GM21360 (cell line): ENCODE results near the gene PIAS1.
"Not testable (repeated sequence)": the region's sequence is repeated elsewhere in the genome, so short reads cannot be mapped to it uniquely, and the experiment has no call there.

ENCODE experiments used
- ATAC-seq: cut with Tn5 transposase; IDR thresholded peaks from one replicate; pipeline ENCODE4 v1.9.1; 2021; ENCODE audit warnings: mild to moderate bottlenecking, moderate library complexity; ENCODE audit not compliant: unreplicated experiment

PIAS1 gene

DNA sequence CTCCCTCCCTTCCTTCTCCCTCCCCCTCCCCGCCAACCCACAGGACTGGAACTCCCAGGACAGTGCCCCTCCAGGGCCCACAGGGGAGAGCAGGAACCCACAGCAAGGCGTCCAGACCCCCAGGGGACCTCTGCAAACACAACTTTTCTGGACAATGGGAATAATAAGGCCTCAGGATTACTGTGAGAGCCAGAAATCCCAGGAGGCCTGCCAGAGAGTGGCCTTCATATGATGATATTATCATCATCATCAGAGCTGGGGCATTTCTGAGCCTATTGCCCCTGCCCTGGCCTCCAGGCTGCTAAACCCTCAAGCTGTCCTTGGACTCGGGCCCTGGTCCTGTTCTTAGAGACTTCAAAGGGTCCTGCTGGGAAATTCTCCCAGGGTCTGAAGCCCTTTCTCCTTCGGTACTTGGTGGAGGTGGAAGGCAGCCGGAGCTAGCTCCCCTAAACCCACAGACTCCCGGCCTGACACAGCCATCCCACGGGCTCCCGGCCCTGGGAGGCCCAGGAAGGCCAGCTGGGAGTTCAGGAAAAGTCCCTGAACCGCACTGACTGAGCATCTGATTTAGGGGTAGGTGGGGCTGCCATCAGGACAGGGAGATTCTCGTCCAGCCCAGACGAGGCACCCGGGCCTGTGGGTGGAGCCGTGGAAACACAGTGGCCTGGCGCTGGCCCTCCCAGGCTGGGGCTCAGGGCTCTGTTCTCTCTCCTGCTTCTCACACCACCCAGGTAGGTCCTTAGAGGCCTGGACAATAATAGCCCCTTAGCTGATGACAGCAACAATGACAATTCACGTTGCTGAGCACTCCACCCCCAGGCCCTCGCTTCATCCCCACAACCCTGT is 146.1 kb downstream of the PIAS1 start:
- no peak for ATAC-seq

DNA sequence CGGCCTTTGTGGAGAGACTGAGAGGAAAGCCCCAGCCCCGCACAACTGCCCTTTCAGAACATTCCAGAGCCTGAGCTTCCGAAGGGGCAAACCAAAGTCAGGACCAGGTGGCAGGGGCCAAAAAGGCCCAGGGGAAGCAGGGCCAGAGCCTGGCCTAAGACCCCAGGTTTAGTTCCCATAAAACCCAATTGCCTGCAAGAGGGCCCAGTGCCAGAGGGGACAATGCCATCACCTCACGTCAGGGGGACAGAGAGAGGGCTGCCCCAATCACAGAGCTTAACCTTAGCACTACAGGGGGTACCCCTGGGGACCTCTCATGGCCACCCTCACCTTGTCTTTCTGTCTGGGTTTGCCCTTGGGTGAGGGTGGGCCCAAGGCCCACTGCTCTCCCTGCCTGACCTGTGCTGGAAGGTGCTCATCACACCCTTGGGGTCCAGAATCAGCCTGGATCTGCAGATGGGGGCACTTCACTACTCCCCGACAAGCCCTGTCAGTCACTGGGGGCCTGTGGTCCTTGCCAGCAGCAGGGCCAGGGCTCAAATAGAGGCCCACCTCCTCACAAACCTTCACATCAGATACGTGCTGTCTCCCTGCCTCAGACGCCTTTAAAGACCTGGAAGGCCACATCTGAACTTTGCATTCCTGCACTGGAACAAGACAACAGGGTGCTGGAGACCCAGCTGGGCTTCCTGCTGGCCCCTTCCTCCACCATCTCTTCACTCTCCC is 147.2 kb downstream of the PIAS1 start:
- ATAC-seq, result no peak

DNA sequence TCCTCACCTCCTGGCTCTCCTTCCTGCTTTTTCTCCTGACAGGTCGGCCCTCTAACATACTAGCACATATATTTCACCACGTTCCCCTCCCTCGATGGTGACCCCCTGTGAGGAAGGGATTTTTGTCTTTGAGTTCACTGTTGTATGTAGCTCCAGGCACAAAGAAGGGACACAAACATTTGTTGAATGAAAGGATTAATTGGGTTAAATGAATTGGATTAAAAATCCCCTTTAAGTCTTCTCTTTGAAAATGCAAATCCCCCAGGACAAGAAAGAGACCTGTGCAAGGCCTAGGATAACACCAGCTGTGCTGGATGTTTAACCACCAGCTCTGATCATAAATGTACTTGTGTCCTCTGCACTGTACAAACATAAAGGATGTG is 147.8 kb downstream of the PIAS1 start:
- ATAC-seq, result no peak

DNA sequence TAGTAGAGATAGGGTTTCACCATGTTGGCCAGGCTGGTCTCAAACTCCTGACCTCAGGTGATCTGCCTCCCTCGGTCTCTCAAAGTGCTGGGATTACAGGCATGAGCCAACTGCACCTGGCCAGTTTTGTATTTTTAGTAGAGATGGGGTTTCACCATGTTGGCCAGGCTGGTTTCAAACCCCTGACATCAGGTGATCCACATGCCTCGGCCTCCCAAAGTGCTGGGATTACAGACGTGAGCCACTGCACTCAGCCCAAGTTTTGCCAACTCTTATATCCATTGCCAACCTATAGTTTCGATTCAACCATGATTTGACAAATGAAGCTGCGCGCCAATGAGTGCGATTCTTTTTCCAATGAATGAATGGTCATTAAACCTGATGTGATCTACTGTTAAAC is 148.9 kb downstream of the PIAS1 start:
- ATAC-seq, result not testable (repeated sequence)

DNA sequence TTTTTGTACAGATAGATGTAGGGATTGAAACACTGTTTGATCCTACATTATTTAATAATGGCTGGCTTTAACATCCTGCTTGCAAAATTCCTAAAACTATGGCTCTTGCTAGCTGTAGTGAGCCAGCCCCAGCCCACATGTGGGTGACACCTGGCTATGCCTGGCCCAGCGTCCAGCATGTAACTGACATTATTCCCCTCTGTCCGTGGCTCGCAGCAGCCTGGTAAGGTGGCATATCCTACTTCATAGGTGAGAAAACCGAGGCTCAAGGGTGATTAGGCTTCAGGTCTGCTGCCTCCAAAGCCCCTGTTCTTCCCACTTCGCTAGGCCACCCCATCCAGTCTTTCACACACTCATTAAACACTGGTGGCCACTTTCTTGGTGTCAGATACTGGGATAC is 149.4 kb downstream of the PIAS1 start:
- ATAC-seq, result no peak

DNA sequence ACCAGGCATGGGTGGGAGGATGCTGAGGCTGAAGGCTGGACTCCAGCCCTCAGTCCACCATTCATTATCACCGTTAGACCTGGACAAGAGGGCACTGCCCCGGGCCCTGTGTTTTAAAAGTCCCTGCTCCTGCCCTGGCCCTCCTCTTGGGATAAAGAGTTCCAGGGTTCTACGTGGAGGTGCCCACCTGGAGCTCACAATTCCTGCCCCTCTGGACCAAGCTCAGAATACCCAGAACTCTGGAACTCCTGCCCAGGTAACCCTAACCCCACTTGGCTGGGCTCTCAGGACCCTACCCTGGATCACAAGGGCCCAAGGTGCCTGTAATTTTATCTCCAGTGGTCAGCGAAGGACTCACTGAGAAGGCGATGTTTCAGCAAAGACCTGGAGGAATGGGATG is 149.8 kb downstream of the PIAS1 start:
- no peak for ATAC-seq

DNA sequence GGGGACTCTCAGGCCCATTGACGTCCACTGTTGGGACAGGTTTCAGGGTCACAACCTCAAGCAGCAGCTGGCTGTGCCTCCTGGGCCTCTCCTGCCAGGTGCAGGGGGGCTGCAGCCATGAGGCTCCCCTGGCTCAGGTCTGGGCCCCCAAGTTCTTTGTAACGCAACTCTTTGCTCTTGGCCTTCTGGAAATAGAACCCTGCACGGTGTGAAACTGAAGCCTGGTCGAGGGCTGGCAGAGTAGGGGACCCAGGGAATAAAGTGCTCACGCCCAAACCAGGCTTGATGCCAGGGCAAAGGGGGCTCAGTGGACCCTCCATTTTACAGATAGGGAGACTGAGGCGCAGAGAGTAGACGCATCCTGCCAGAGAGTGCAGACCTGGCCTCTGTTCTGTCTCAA is 150.2 kb downstream of the PIAS1 start:
- no peak for ATAC-seq

DNA sequence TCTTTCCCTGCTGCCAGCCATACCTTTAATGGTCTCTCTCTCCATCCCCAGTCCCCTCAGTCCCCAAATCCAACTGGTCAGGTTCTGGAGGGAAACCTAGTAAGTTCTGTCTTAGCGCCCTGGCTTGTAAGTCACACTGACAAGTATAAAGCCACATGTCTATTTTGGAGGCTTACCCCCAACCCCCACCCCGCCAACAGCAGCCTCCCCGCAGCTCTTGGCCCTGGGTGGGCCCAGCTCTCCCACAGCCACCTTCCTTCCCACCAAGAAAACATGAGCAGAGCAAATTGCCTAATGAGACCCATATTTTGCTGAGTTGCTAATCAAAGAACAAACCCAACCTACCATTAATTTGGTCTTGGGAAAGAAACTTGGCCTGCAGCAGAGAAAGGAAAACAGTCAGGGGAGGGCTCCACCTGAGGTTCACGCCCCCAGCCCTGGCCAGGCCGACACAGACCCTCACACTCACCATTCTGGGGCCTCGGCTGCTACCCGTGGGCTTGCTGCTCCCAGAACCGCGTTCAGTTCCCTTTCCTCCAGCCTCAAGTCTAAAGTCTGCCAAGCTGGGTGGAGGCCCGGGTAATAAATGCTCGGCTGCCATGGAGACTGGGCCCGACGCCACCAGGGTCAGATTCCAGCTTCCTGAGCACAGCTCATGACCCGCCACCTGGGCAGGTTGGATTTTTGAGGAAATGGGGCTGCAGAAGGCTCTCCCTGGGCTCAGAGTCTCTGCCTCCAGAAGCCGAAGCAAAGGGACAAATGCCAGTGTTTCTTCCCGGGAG is 150.9 kb downstream of the PIAS1 start, which contains the start of gene CALML4:
TSS of gene CALML4 (minus strand) at position 557 of the 782 bp plus-strand sequence. CDS start at position 472, 85 bp downstream.
- no peak for ATAC-seq

DNA sequence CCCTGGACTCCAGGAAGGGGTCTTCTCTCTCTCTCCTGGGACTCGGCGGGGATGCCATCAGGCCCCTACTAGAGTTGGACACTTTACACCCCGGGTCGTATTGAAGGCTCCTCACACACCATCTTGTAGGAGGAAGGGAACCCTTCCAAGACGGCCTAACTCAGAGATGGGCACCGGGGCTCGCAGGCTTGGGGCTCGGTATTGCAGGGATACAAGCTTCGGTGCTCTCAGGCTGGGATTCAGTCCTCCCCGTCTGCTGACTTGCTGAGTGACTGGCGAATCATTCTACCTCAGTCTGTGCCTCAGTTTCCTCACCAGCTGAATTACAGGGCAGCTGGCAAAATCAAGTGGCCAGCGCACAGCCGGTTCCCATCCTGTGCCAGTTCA is 151.4 kb downstream of the PIAS1 start:
- ATAC-seq, result no peak

DNA sequence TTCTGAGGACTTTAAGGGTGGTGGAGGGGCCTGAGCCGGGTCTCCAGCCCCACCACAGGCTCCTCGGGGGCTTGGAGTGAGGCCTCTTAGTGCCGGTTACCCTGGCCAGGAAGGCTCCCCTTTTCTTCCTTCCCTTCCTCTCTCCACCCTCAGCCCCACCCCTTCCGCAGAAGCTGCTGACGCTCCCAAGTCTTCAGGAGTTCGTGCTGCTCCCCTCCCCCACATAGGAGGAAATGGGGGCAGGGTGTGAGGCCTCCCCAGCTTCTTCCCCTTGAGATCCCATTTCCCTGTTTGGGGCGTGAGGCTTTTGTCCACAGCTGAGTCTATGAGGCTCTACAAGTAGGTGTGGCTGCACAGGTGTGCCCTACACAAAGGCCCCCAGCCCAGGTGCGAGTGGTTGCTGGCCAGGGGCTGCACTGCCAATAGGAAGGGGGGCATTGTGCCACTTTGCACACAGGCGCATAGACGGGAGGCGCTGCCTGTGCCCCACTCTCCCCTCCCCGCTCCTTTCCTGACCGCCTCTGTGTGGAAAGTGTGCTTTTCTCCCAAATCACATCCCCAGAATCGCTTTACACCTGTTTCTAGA is 151.9 kb downstream of the PIAS1 start:
- ATAC-seq, result no peak

DNA sequence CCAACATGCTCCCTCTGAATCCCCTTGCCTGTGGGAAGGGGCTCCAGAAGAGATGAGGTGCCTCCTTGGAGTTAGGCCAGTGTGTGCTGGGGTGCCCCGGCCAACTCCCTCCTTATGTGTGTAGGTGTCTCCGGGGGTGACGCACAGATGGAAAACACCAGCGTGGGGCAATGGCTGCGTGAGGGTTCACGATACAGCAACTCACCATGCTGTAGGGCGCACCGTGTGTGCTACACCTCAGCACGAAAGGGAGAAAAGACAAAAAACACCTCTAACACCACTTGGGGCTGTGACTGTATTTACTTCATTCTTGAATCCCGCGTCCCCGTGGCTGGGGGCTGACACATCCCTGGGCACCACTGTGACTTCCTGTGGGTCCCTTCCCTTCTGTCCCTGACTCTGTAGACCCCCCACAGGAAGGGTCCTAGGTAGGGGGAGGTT is 152.6 kb downstream of the PIAS1 start:
- ATAC-seq, result no peak

DNA sequence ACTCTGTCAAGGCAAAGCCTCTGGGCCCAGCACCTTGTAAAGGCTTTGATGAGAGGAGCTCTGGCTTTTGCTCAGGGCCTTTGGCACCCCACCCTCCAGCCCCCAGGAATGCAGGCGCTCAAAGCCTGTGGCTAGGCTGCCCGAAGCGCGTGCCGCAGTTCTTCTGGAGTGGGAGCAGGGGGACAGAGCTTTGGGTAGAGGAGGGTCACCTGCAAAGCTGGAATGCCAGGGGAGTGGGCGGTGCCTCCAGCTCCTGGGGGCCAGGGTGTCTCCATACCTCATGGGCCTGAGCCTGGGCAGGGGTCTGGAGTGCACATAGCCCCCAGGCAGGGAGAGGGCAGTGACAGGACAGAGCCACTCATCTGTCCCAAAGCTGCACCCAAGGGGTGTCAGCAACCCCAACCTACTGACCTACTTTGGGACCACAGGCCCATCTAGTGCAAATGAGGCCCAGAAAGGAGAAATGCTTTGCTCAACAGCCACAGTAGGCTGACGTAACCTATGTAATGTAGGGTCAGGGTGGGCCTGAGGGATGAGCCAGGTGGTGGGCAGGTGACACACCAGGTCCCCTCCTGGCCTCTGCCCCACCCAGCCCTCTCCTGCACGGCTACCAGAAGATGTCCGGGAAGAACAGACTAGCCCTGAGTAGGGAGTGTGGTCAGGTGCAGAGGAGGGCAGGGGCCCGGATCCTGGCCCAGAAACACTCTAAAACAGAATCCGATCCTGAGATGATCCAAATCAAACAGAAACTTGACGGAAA is 153.2 kb downstream of the PIAS1 start:
- ATAC-seq, result no peak

DNA sequence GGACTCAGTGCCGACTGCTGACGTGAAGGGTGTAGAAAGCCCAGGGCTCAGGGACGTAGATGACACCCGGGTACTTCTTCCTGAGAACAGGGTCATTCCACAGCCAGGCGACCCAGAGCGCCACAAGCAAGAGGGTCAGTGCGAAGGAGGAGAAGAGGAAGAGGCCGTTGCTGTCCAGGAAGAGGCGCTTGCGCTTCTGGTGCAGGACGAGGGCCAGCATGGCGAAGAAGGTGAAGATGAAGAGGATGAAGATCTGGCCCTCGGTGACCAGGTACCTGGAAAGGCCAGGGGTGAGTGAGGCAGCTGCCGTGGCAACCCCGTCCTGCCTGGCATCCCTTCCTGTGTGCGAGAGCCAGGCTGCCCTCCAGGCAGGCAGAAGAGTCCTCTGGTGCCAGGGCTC is 154.0 kb downstream of the PIAS1 start:
- ATAC-seq, result no peak

DNA sequence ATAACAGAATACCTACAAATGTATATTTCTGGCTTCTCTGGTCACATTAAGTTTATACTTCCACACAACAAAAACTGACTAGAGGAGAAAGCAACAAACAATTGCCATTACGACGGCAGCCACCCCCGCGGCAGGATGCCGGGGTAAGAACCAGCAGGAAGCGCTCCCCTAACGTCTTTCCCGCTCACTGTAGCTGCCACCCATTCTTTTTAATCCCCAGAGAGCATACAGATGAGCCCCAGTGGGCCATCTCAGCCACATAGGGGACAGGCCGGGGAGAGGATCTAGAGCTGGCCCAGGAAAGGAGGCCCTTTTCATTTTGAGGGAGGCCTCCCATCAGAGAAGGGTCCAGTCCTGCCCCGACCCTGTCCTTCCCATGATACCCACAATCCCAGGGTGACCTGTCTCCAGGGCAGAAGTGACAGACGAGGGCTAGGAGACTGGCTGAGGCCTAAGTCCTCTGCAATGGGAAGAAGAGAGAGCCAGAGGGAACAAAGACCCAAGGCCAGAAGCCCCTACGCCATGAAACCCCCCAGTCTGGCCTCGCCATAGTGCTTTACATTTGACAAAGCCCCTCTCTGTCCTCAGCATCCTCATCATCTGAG is 154.6 kb downstream of the PIAS1 start:
- ATAC-seq, result no peak

DNA sequence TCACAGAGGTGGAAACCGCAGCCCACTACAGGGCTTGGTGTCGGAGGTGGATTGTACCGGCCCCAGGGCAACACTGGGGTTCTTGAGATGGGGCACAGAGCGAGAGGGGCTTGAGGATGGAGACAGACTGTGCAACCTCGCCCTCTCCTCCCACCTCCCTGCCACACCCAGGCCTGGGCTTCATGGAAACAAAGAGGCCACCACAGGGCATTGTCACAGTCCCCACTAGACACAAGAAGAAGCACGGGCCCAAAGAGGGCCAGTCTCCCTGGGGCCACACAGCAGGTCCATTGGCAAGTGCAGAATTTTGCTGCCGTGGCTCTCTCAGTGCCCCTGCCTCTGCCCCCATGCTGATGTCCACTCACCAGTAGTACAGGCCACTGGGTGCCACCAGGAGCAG is 155.2 kb downstream of the PIAS1 start:
- ATAC-seq, result no peak

DNA sequence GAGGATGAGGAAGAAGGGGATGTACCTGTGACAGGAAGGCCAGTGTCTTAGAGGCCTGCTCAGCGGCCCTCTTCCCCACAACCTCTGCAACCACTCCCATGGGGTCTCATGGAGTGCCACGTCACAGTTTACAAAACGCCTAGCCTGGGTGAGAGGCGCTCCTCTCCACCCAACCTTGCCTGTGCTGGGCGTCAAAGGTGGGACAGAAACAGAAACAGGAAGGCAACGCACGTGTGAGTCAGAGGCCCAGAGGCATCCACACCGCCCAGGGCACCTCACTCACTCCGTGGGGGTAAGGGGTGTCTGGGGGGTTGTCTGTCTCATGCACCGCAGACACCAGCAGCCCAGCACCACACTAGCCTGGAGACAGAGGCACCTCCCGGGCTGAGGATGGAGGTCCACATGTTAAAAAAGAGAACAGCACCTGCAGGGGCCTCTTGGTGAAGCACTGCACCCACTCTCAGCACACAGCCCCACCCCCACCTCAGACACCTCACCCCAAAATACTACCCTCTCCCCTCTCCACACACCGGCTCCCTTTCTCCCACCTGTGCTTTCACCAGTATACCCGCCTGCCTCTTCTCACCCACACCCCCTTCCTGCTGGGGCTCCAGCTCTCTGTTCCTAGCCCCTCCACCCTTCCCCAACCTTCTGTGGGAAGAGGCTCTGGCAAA is 155.8 kb downstream of the PIAS1 start:
- ATAC-seq, result no peak

DNA sequence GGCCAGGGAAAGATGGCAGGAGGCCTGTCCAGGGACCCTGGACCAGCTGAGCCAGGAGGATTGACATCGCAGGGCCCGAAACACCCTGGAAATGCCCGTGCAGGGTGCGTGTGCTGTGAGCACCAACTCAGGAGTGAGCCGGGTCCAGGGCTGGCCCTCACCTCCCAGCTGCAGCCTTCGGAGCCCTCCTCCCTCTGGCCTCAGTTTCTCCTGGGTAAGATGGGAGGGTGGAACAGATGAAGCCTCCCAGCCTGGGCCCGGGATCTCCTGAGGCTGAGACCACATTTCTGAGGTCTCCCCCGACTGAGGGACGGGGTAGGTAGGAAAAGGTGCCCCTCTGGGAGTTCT is 156.3 kb downstream of the PIAS1 start:
- no peak for ATAC-seq

DNA sequence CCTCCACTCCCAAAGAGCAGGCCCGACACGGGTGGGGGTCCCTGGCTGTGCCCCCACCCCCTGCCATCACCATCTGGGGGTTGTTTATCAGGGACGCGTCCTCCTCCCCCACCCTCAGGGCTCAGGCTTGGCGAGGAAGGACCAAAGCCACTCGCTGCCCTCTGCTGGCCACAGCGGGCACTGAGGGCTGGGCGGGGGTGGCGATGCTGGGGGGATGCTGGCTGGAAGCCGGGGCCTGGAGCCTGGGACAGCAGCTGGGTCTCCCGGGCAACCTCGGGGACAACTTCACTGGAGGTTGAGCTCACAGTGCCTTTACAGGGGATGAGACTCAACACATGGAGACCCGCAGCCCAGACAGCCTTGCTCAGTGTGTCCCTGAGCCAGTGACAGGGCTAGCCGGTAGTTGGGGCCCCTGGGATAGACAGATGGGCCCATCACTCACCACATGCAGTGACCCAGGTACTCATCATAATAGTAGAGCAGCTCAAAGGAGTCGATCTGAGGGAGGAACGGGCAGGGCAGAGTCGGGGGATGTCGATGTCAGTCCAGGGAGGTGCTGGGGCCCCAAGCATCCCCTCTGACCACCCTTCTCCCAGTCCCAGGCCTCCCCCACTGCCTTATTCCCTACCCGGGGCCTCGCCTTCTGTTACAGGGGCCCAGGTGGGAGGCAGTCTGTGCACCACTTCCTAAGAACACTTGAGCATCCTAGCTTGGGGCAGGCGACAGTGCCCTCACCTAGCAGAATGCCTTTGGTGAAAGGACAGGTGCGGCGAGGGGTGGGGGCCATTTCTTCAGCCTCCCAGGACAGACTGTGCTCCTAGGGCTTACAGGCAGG is 156.9 kb downstream of the PIAS1 start:
- ATAC-seq, result no peak
